SK-N-SH (cell line): ENCODE measurements around the gene PFDN5.

Experiments
- CTCF ChIP-seq: fragments of 200-600 bp; sonication (generic); IDR thresholded peaks from 2 replicates; pipeline ENCODE4 v1.6.1; 2017; ENCODE audit warnings: antibody characterized with exemption, mild to moderate bottlenecking, moderate library complexity
- EP300 ChIP-seq, 2 experiments: IDR thresholded peaks; 2 replicates each; pipeline versions ENCODE4 v1.4.0 to v1.6.1; 2012; ENCODE audit warnings: borderline replicate concordance in 1 of 2, low read depth in 1 of 2, low read length in 1 of 2
- GATA2 ChIP-seq: sonication (generic); formaldehyde crosslinking; IDR thresholded peaks from 2 replicates; pipeline ENCODE4 v1.5.0; 2020; ENCODE audit warnings: mild to moderate bottlenecking, missing genetic modification reagents
- JUND ChIP-seq: IDR thresholded peaks from 2 replicates; pipeline ENCODE4 v1.4.0; 2012
- POLR2AphosphoS5 ChIP-seq: IDR thresholded peaks from 2 replicates; pipeline ENCODE4 v1.6.1; 2012; ENCODE audit warnings: low read depth, low read length
- REST ChIP-seq: IDR thresholded peaks from 2 replicates; pipeline ENCODE4 v1.6.1; 2012; ENCODE audit warnings: mild to moderate bottlenecking, low read depth, low read length, moderate library complexity
- SIN3A ChIP-seq: IDR thresholded peaks from 2 replicates; pipeline ENCODE4 v1.6.1; 2012; ENCODE audit warnings: low read depth, mild to moderate bottlenecking, low read length, moderate library complexity, borderline replicate concordance
- TAF1 ChIP-seq: IDR thresholded peaks from 2 replicates; pipeline ENCODE4 v1.6.1; 2012; ENCODE audit warnings: low read depth, mild to moderate bottlenecking, low read length, moderate library complexity, borderline replicate concordance
- USF2 ChIP-seq: fragments of 150-350 bp; IDR thresholded peaks from 2 replicates; pipeline ENCODE4 v1.6.1; 2017; ENCODE audit warnings: antibody characterized with exemption, low read length, low read depth, borderline replicate concordance

- TF ChIP-seq CTCF (no peak), JUND (no peak), SIN3A (no peak), REST (no peak), POLR2AphosphoS5 (no peak), TAF1 (no peak), EP300 (IDR thresholded peaks at IDR 0.05; ENCODE audit: borderline replicate concordance in 1 of 2, low read depth in 1 of 2, low read length in 1 of 2) (no peak), GATA2 (CRISPR knock-in tag) (no peak), USF2 (no peak)
These were observed 27.9 kb upstream of the PFDN5 start for GRCh38 chr12:53267306-53267998.
